Measurements from ENCODE around the gene ZNF165. TPM values are rescaled to one million over a fixed set of nuclear protein-coding genes. Genes with fewer than 3 reads are reported as not detected.
A peak's percentile ranks its signal among the peaks of the same experiment; 100 is the strongest.

The ZNF165 gene
- total and polyA plus RNA-seq, 2 experiments from 2014 or later = 1.6 to 1.9 TPM

GRCh38 chr6:28078836-28079235, 1.5 kb upstream of the ZNF165 start:
- Histone ChIP-seq H3K27ac (peak overlapping the region; percentile 90), H3K36me3 (no peaks in the 10 kb centered on the region), H3K27me3 (no peaks in the 10 kb centered on the region), H3K4me1 (ENCODE audit: low read depth) (peaks cover 28% of the 10 kb centered on the region), H3K9me3 (ENCODE audit: low read depth) (no peaks in the 10 kb centered on the region), H3K4me3 (no peak overlapping the region)
- no peak for TF ChIP-seq CTCF (IDR thresholded peaks at IDR 0.05; ENCODE audit: low read depth, low read length)
- DNase-seq (ENCODE audit: low read depth in 1 of 2, low spot score in 1 of 2) = no peak

GRCh38 chr6:28080631-28081485, 490 bp downstream of the ZNF165 start:
- peak; percentile 95 to 99 for DNase-seq (ENCODE audit: low read depth in 1 of 2, low spot score in 1 of 2)
- TF ChIP-seq CTCF (IDR thresholded peaks at IDR 0.05; ENCODE audit: low read depth, low read length) = no peak

GRCh38 chr6:28081486-28081751, 1.1 kb downstream of the ZNF165 start:
- Histone ChIP-seq H3K36me3 (no peaks in the 10 kb centered on the region), H3K27ac (peak overlapping the region; percentile 90), H3K4me1 (ENCODE audit: low read depth) (peaks cover 19% of the 10 kb centered on the region), H3K4me3 (peak overlapping the region; percentile 58), H3K9me3 (ENCODE audit: low read depth) (no peaks in the 10 kb centered on the region), H3K27me3 (no peaks in the 10 kb centered on the region)
- TF ChIP-seq CTCF (IDR thresholded peaks at IDR 0.05; ENCODE audit: low read depth, low read length) = no peak
- DNase-seq (ENCODE audit: low read depth in 1 of 2, low spot score in 1 of 2) = no peak

More at GRCh38 chr6:28080631-28081485, 490 bp downstream of the ZNF165 start:
- H3K36me3 ChIP-seq = no peaks in the 10 kb centered on the region
- peak overlapping the region; percentile 90 for H3K27ac ChIP-seq
- H3K4me1 ChIP-seq (ENCODE audit: low read depth) = peaks cover 23% of the 10 kb centered on the region
- H3K4me3 ChIP-seq = peak overlapping the region; percentile 58
- H3K9me3 ChIP-seq (ENCODE audit: low read depth) = no peaks in the 10 kb centered on the region
- no peaks in the 10 kb centered on the region for H3K27me3 ChIP-seq

GRCh38 chr6:28082939-28083338, 2.6 kb downstream of the ZNF165 start:
- DNase-seq (ENCODE audit: low read depth in 1 of 2, low spot score in 1 of 2) = no peak
- Histone ChIP-seq H3K27me3 (no peaks in the 10 kb centered on the region), H3K4me1 (ENCODE audit: low read depth) (peaks cover 12% of the 10 kb centered on the region), H3K36me3 (no peaks in the 10 kb centered on the region), H3K9me3 (ENCODE audit: low read depth) (no peaks in the 10 kb centered on the region), H3K4me3 (no peak overlapping the region), H3K27ac (no peak overlapping the region)
- TF ChIP-seq CTCF (IDR thresholded peaks at IDR 0.05; ENCODE audit: low read depth, low read length) = no peak

GRCh38 chr6:28089054-28089453, 8.7 kb downstream of the ZNF165 start:
- Histone ChIP-seq H3K36me3 (no peaks in the 10 kb centered on the region), H3K27me3 (no peaks in the 10 kb centered on the region), H3K27ac (no peak overlapping the region), H3K9me3 (ENCODE audit: low read depth) (no peaks in the 10 kb centered on the region), H3K4me1 (ENCODE audit: low read depth) (no peaks in the 10 kb centered on the region), H3K4me3 (no peak overlapping the region)
- DNase-seq (ENCODE audit: low read depth in 1 of 2, low spot score in 1 of 2) = no peak
- TF ChIP-seq CTCF (IDR thresholded peaks at IDR 0.05; ENCODE audit: low read depth, low read length) = no peak
